HUES6 (cell line): Measurements from ENCODE around the gene ZSWIM5.

Experiments used
- H3K27ac ChIP-seq: 2 replicates; pipeline ENCODE4 v1.7.0; 2013; ENCODE audit warnings: low read depth, mild to moderate bottlenecking, low read length, inconsistent platforms
- H3K27me3 ChIP-seq: 2 replicates; pipeline ENCODE4 v1.6.1; 2013; ENCODE audit warnings: low read length; ENCODE audit not compliant: control insufficient read depth, insufficient read depth
- H3K36me3 ChIP-seq: 2 replicates; pipeline ENCODE4 v1.6.1; 2013; ENCODE audit warnings: low read length; ENCODE audit not compliant: control insufficient read depth, insufficient read depth
- H3K4me1 ChIP-seq: 2 replicates; pipeline ENCODE4 v1.6.1; 2013; ENCODE audit warnings: low read length; ENCODE audit not compliant: control insufficient read depth, insufficient read depth
- H3K4me3 ChIP-seq: 2 replicates; pipeline ENCODE4 v1.5.1; 2013; ENCODE audit warnings: low read depth, low read length
- H3K9ac ChIP-seq: one replicate; pipeline ENCODE4 v1.6.1; 2013; ENCODE audit warnings: mild to moderate bottlenecking, low read length
- H3K9me3 ChIP-seq: 2 replicates; pipeline ENCODE4 v1.6.1; 2013; ENCODE audit warnings: low read depth, low read length; ENCODE audit not compliant: control insufficient read depth, insufficient read depth

Gene ZSWIM5

GRCh38 chr1:45011837-45012638, 194.4 kb downstream of the ZSWIM5 start, which contains the start of gene UROD:
Gene UROD (plus strand): TSS chr1:45012254. CDS start chr1:45012266, 12 bp downstream.
- H3K27me3 ChIP-seq = no peaks in the 10 kb centered on the region
- H3K9ac ChIP-seq = peak within 1 kb of the TSS; percentile 69
- peaks cover 19% of the 10 kb centered on the region for H3K4me1 ChIP-seq
- no peaks in the 10 kb centered on the region for H3K9me3 ChIP-seq
- H3K27ac ChIP-seq = peak within 1 kb of the TSS; percentile 71
- H3K4me3 ChIP-seq = peak within 1 kb of the TSS; percentile 89
- peaks cover 46% of the 10 kb centered on the region for H3K36me3 ChIP-seq

DNA sequence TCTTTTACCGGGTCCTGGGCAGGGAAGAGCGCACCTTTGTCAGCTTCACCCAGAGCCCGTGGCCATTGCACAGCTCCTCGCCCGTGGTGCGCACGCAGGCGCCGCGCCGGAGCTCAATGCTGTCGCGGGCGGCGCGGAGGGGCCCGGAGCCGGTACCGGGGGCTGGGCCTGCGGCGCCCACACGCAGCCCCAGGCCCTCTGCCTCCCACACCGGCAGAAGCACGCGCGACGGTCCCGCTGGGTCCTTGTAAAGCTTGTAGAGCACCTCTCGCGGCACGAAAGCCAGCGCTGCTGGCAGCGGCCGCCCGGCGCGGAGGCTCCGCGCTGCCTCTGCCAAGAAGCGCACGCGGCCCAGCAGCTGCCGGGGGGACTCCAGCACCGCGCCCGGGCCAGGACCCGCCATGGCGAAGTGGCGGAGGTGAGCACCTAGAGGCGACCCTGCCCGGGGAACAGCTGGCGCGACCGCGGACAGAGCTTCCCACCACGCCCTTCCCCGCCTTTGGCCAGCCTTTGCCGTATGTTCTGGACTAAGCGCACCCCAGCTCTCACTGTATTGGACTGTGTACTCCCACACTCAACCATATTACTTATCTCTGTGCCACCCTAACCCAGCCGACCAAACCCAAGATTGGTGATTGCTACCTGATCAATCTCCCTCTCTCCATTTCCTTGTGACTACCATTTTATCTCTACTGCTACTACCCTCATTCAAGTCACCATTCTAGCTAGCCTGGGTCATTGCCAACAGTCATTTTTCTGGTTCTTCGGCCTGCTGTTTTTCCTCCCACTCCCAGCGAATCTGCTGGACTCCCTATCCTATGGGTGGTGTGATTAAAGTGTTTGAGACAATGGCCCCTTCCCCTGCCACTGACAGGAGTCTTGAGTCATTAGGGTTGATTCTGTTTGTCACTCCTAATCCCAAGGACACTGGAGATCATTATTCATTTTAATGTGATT, 195.3 kb downstream of the ZSWIM5 start, which contains the start of gene HECTD3:
HECTD3 (minus strand) TSS at position 470 of the 957 bp plus-strand sequence; CDS start at position 403, 67 bp downstream.
- Histone ChIP-seq H3K9ac (peak within 1 kb of the TSS; percentile 69), H3K27ac (peak within 1 kb of the TSS; percentile 71), H3K36me3 (peaks cover 52% of the 10 kb centered on the region), H3K9me3 (no peaks in the 10 kb centered on the region), H3K4me3 (peak within 1 kb of the TSS; percentile 89), H3K4me1 (peaks cover 19% of the 10 kb centered on the region), H3K27me3 (no peaks in the 10 kb centered on the region)

GRCh38 chr1:45009956-45010854, 196.2 kb downstream of the ZSWIM5 start:
- Histone ChIP-seq H3K27me3 (no peaks in the 10 kb centered on the region), H3K4me1 (peaks cover 19% of the 10 kb centered on the region), H3K27ac (no peak overlapping the region), H3K9ac (peak overlapping the region; percentile 58), H3K4me3 (peak overlapping the region; percentile 89), H3K36me3 (peaks cover 56% of the 10 kb centered on the region), H3K9me3 (no peaks in the 10 kb centered on the region)

DNA sequence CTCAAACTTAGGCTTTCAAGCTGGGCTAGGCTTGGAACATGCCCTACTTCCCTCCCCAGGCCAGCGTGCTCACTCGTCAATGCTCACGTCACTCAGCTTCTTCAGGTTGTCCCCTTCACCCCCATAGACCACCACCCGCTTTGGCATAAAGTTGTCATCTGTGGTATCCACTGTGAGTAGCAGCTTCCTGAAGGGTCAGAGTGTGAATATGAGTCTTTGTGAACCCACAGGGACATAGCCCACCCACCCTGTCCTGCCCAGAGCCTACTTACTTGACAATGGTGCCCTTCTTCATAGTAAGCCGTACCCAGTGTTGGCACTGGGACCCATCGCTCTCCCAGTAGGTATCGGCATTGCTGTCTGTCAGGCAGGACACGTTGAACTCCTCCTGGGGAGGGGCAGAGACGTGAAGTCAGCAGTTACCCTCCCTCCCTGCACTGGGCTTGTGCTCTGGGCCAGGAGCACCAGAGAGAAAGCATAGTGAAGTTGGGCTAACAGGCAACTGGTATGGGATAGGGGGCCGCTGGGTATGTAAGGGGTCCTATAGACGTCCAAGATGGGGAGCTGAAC, 197.0 kb downstream of the ZSWIM5 start:
- no peaks in the 10 kb centered on the region for H3K9me3 ChIP-seq
- H3K27ac ChIP-seq = no peak overlapping the region
- H3K27me3 ChIP-seq = no peaks in the 10 kb centered on the region
- peaks cover 17% of the 10 kb centered on the region for H3K4me1 ChIP-seq
- H3K9ac ChIP-seq = no peak overlapping the region
- peaks cover 58% of the 10 kb centered on the region for H3K36me3 ChIP-seq
- no peak overlapping the region for H3K4me3 ChIP-seq

DNA sequence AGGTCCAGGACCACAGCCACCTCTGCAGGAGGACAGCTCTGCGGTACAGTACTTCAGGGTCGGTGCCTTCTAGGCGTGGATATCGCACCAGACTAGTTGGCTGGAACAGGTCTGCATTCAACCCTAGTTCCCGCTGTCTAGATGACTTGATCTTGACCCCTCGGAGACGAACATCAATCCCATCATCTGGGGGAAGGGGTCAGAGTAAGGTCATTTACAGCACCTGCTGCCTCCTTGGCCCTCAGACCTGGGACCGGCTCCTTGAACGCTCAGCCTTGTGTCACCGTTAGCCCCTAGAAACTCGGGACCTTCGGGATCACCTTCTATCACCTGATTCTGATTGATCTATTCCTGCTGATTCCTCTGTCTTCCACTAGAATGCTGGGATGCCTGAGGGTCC, 197.9 kb downstream of the ZSWIM5 start:
- Histone ChIP-seq H3K4me3 (no peak overlapping the region), H3K9me3 (no peaks in the 10 kb centered on the region), H3K36me3 (peaks cover 61% of the 10 kb centered on the region), H3K27ac (no peak overlapping the region), H3K27me3 (no peaks in the 10 kb centered on the region), H3K9ac (no peak overlapping the region), H3K4me1 (peaks cover 15% of the 10 kb centered on the region)

DNA sequence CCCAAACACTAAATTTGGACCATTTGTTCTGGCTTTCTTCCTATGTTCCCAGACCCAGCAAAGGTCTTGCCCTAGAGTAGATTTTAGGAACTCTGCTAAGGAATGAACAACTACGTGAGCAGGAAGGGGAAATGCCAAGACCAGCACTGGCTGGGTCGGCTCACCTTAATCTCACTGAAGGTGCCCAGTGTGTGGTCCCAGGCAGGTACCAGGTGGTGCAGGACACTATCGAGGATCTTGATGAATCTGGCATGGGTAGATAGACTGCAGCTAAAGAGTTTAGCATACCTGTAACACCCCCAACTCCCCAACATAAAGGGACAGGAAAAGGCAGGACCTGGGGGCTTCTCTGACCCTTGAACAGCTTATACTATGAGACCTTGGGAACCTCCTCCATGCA, 198.3 kb downstream of the ZSWIM5 start:
- Histone ChIP-seq H3K9ac (no peak overlapping the region), H3K9me3 (no peaks in the 10 kb centered on the region), H3K27ac (no peak overlapping the region), H3K27me3 (no peaks in the 10 kb centered on the region), H3K4me3 (no peak overlapping the region), H3K4me1 (peaks cover 11% of the 10 kb centered on the region), H3K36me3 (peaks cover 62% of the 10 kb centered on the region)

DNA sequence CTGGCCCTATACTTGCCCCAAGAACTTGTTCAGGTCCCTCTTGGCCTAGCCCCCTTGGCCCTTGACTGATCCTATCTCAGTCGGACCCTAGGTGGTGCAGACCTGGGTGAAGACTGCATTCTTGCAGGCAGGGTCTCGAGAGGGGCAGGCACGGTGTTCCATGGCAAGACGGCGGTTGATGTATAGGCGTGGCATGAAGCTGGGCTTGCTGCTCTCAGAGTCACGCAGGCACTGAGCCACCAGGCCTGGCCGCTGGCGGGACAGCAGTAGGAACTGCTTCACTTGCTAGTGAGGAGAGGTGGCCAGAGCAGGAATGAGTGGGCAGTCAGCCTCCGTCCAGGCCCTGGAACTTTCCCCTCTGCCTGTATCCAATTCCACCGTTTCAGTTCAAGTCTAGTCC, 199.1 kb downstream of the ZSWIM5 start:
- H3K9ac ChIP-seq = no peak overlapping the region
- no peaks in the 10 kb centered on the region for H3K27me3 ChIP-seq
- H3K4me1 ChIP-seq = peaks cover 6% of the 10 kb centered on the region
- H3K36me3 ChIP-seq = peaks cover 70% of the 10 kb centered on the region
- no peak overlapping the region for H3K27ac ChIP-seq
- H3K4me3 ChIP-seq = no peak overlapping the region
- H3K9me3 ChIP-seq = no peaks in the 10 kb centered on the region

DNA sequence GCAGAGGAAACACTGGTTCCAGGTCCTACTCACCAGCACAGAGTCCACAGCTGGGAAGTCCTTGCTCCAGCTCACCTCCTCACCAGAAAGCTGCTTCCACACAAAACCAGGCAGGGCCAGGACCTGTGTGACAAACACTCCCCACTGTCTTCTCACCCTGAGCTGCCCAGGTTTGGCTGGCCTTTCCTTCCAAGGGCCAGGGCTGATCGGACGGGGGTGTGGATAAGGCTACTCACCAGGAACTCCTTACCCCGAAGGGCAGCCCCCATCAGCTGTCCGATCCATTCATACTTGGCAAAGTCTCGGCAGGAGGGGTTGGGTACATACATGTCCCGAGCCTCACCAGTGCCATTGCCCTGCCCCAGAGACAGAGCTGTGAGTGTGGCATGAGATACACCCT, 200.6 kb downstream of the ZSWIM5 start:
- H3K9ac ChIP-seq = no peak overlapping the region
- H3K4me1 ChIP-seq = no peaks in the 10 kb centered on the region
- H3K27me3 ChIP-seq = no peaks in the 10 kb centered on the region
- H3K27ac ChIP-seq = no peak overlapping the region
- no peak overlapping the region for H3K4me3 ChIP-seq
- no peaks in the 10 kb centered on the region for H3K9me3 ChIP-seq
- H3K36me3 ChIP-seq = peaks cover 75% of the 10 kb centered on the region

- H3K4me1 ChIP-seq = peaks cover 4% of the 10 kb centered on the region; the same call in 1 of the 2 replicates
- H3K36me3 ChIP-seq = peaks cover 73% of the 10 kb centered on the region
- no peak overlapping the region for H3K9ac ChIP-seq
- no peak overlapping the region for H3K27ac ChIP-seq
- no peaks in the 10 kb centered on the region for H3K9me3 ChIP-seq
- H3K27me3 ChIP-seq = no peaks in the 10 kb centered on the region
- no peak overlapping the region for H3K4me3 ChIP-seq
Measured at GRCh38 chr1:45004281-45004920, 202.0 kb downstream of the ZSWIM5 start.

DNA sequence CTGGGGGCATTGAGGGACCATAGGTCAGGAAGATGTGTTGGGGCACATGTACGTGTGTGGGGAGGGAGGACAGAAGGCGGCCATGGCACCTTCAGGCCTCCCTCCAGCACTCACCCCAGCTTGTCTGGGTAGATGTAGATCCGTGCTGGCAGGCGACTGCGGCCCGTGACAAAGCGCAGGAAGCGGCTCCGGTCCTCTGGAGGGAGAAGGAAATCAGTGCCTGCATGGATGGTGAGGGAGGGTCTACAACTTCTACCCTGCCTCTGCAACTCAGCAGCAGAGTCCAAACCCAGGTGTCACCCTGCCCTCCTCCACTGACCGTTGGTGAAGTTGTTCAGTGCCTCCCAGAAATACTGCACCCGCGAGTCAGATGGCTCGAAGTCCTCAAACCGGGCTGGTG, 202.7 kb downstream of the ZSWIM5 start:
- Histone ChIP-seq H3K4me3 (no peak overlapping the region), H3K4me1 (peaks cover 4% of the 10 kb centered on the region; the same call in 1 of the 2 replicates), H3K27me3 (no peaks in the 10 kb centered on the region)

More for the DNA sequence above, 202.7 kb downstream of the ZSWIM5 start:
- no peaks in the 10 kb centered on the region for H3K9me3 ChIP-seq
- H3K9ac ChIP-seq = no peak overlapping the region
- peaks cover 66% of the 10 kb centered on the region for H3K36me3 ChIP-seq
- no peak overlapping the region for H3K27ac ChIP-seq
